H1 (cell line): ENCODE measurements around the gene AP3B2. TPM values are rescaled to one million over a fixed set of nuclear protein-coding genes. Genes with fewer than 3 reads are reported as not detected.

Experiments
- CTCF ChIA-PET: fragments of 300-600 bp; sonication (Branson Sonifier 250); formaldehyde crosslinking; loops from one replicate; lab custom pipeline; 2021; ENCODE audit not compliant: partially characterized antibody; lab: Charles Lee
- POLR2A ChIA-PET: fragments of 300-600 bp; sonication (Branson Sonifier 250); formaldehyde crosslinking; loops from one replicate; lab custom pipeline; 2021; ENCODE audit warnings: inconsistent platforms; ENCODE audit not compliant: partially characterized antibody; lab: Charles Lee
- DNase-seq, 2 experiments: peaks; one replicate each; pipeline versions ENCODE4 v3.0.0 to v3.0.0-alpha.2; 2010 to 2022; ENCODE audit warnings: low spot score in 2 of 2, low read depth in 1 of 2, mixed read lengths in 1 of 2
- FAIRE-seq: peaks from 2 replicates; lab custom pipeline; 2011; peaks lifted over from hg19 to GRCh38; lab: Jason Lieb, UNC
- H2AFZ ChIP-seq: 2 replicates; pipeline ENCODE4 v1.8.1; 2012; ENCODE audit warnings: low read length, inconsistent platforms
- H2AK5ac ChIP-seq: 2 replicates; pipeline ENCODE4 v1.6.1; 2013; ENCODE audit warnings: low read depth, low read length
- H2BK120ac ChIP-seq: replicated peaks from 2 replicates; pipeline ENCODE3; 2013; ENCODE audit warnings: low read depth, low read length, inconsistent platforms
- H2BK12ac ChIP-seq: 2 replicates; pipeline ENCODE4 v1.6.1; 2013; ENCODE audit warnings: low read depth, low read length
- H2BK15ac ChIP-seq: 2 replicates; pipeline ENCODE4 v1.6.1; 2013; ENCODE audit warnings: low read length
- H2BK20ac ChIP-seq: 2 replicates; pipeline ENCODE4 v1.6.1; 2013; ENCODE audit warnings: low read length
- H2BK5ac ChIP-seq: 2 replicates; pipeline ENCODE4 v1.6.1; 2013; ENCODE audit warnings: low read depth, low read length
- H3K14ac ChIP-seq: 2 replicates; pipeline ENCODE4 v1.6.1; 2013; ENCODE audit warnings: inconsistent platforms; ENCODE audit not compliant: insufficient read length
- H3K18ac ChIP-seq: 2 replicates; pipeline ENCODE4 v1.6.1; 2013; ENCODE audit warnings: low read length; ENCODE audit errors: extremely low read depth
- H3K23ac ChIP-seq: 2 replicates; pipeline ENCODE4 v1.6.1; 2013; ENCODE audit warnings: inconsistent platforms; ENCODE audit not compliant: insufficient read length
- H3K23me2 ChIP-seq: 2 replicates; pipeline ENCODE4 v1.6.1; 2013; ENCODE audit warnings: low read depth, low read length
- H3K27ac ChIP-seq: 2 replicates; pipeline ENCODE4 v1.6.1; 2011; ENCODE audit warnings: low read depth, low read length, inconsistent platforms
- H3K27me3 ChIP-seq, 4 experiments: replicated peaks in 1 of 4; 1 replicate in 1 of 4; 2 replicates in 3 of 4; pipeline versions ENCODE4 v1.6.1 to v1.8.1; 2011 to 2013; ENCODE audit warnings: low read length in 3 of 4, mild to moderate bottlenecking in 3 of 4, inconsistent platforms in 2 of 4, mixed read lengths in 2 of 4, moderate library complexity in 1 of 4; ENCODE audit not compliant: control insufficient read depth in 3 of 4, insufficient read depth in 3 of 4; ENCODE audit errors: extremely low read depth in 1 of 4
- H3K36me3 ChIP-seq, 4 experiments: 2 replicates each; pipeline versions ENCODE4 v1.6.1 to v1.8.1; 2011 to 2013; ENCODE audit warnings: mild to moderate bottlenecking in 4 of 4, low read length in 3 of 4, moderate library complexity in 2 of 4, control low read depth in 1 of 4, inconsistent platforms in 1 of 4; ENCODE audit not compliant: insufficient read depth in 4 of 4, control insufficient read depth in 2 of 4
- H3K4ac ChIP-seq: replicated peaks from 2 replicates; pipeline ENCODE3; 2013; ENCODE audit warnings: low read length, low read depth, mixed read lengths, inconsistent platforms; ENCODE audit not compliant: insufficient read length
- H3K4me1 ChIP-seq, 4 experiments: replicated peaks in 1 of 4; 1 replicate in 1 of 4; 2 replicates in 3 of 4; pipeline versions ENCODE4 v1.6.1 to v1.8.1; 2011 to 2013; ENCODE audit warnings: low read length in 3 of 4, inconsistent platforms in 2 of 4, mixed read lengths in 1 of 4; ENCODE audit not compliant: insufficient read depth in 4 of 4, control insufficient read depth in 3 of 4
- H3K4me2 ChIP-seq, 2 experiments: 2 replicates each; pipeline versions ENCODE4 v1.6.1 to v1.8.1; 2011 to 2013; ENCODE audit warnings: low read depth in 2 of 2, low read length in 2 of 2, control low read depth in 1 of 2, inconsistent platforms in 1 of 2, mild to moderate bottlenecking in 1 of 2; ENCODE audit not compliant: insufficient read depth in 1 of 2
- H3K4me3 ChIP-seq, 4 experiments: fragments of 200-600, 300-600 bp in 1 of 4; sonication (generic), shearing (Covaris generic), sonication (Bioruptor Twin) in 1 of 4; 2 replicates each; pipeline versions ENCODE4 v1.5.1 to v1.8.1; 2011 to 2016; ENCODE audit warnings: low read length in 4 of 4, low read depth in 3 of 4, control low read depth in 2 of 4, inconsistent platforms in 2 of 4, mild to moderate bottlenecking in 2 of 4, mixed read lengths in 1 of 4, moderate library complexity in 1 of 4; ENCODE audit not compliant: insufficient read depth in 2 of 4; ENCODE audit errors: extremely low read depth in 1 of 4
- H3K56ac ChIP-seq: replicated peaks from 2 replicates; pipeline ENCODE3; 2013; ENCODE audit warnings: low read depth, mild to moderate bottlenecking, mixed read lengths, low read length, inconsistent platforms; ENCODE audit not compliant: insufficient read length
- H3K79me1 ChIP-seq: 2 replicates; pipeline ENCODE4 v1.6.1; 2013; ENCODE audit warnings: low read depth, low read length, control low read depth
- H3K79me2 ChIP-seq, 2 experiments: 2 replicates each; pipeline versions ENCODE4 v1.6.1 to v1.8.1; 2012 to 2013; ENCODE audit warnings: low read length in 2 of 2, mild to moderate bottlenecking in 2 of 2, inconsistent platforms in 1 of 2; ENCODE audit not compliant: insufficient read depth in 2 of 2, control insufficient read depth in 1 of 2
- H3K9ac ChIP-seq, 4 experiments: replicated peaks in 1 of 4; 1 replicate in 1 of 4; 2 replicates in 3 of 4; pipeline versions ENCODE4 v1.6.1 to v1.8.1; 2011 to 2013; ENCODE audit warnings: low read depth in 3 of 4, low read length in 3 of 4, control low read depth in 2 of 4, mild to moderate bottlenecking in 2 of 4, moderate library complexity in 2 of 4, inconsistent platforms in 1 of 4; ENCODE audit errors: extremely low read depth in 1 of 4
- H3K9me3 ChIP-seq, 2 experiments: 2 replicates each; pipeline versions ENCODE4 v1.6.1 to v1.8.1; 2012 to 2013; ENCODE audit warnings: mild to moderate bottlenecking in 2 of 2, moderate library complexity in 2 of 2, control low read depth in 1 of 2, inconsistent platforms in 1 of 2, low read depth in 1 of 2, low read length in 1 of 2, mixed read lengths in 1 of 2; ENCODE audit not compliant: insufficient read depth in 2 of 2
- H4K20me1 ChIP-seq, 2 experiments: replicated peaks in 1 of 2; 2 replicates each; pipeline versions ENCODE3 to v1.8.1; 2011 to 2013; ENCODE audit warnings: inconsistent platforms in 2 of 2, low read length in 2 of 2, mild to moderate bottlenecking in 1 of 2; ENCODE audit not compliant: insufficient read depth in 2 of 2, control insufficient read depth in 1 of 2
- H4K5ac ChIP-seq: 2 replicates; pipeline ENCODE4 v1.6.1; 2013; ENCODE audit warnings: low read length, low read depth, mixed read lengths, inconsistent platforms; ENCODE audit not compliant: insufficient read length
- H4K8ac ChIP-seq: 2 replicates; pipeline ENCODE4 v1.8.0; 2013; ENCODE audit warnings: mild to moderate bottlenecking, moderate library complexity, low read length, inconsistent platforms; ENCODE audit not compliant: insufficient read depth; ENCODE audit errors: extremely low read depth
- H4K91ac ChIP-seq: replicated peaks from 2 replicates; pipeline ENCODE3; 2013; ENCODE audit warnings: low read length, mixed read lengths, inconsistent platforms; ENCODE audit not compliant: insufficient read length
- ASH2L ChIP-seq: fragments of 200-600, 300-600 bp; sonication (generic); IDR thresholded peaks from one replicate; pipeline ENCODE4 v1.7.1; 2017; ENCODE audit warnings: low read length
- CTCF ChIP-seq, 3 experiments: IDR thresholded peaks; 1 replicate in 2 of 3; 2 replicates in 1 of 3; pipeline versions ENCODE4 v1.5.1 to v1.6.1; 2011; ENCODE audit warnings: low read length in 3 of 3, mild to moderate bottlenecking in 3 of 3, inconsistent platforms in 2 of 3, low read depth in 1 of 3, moderate library complexity in 1 of 3; ENCODE audit not compliant: insufficient read depth in 1 of 3; ENCODE audit errors: control extremely low read depth in 1 of 3
- HDAC6 ChIP-seq: IDR thresholded peaks from one replicate; pipeline ENCODE4 v1.7.1; 2012; ENCODE audit warnings: low read depth, mild to moderate bottlenecking, inconsistent platforms, low read length, moderate library complexity
- RAD21 ChIP-seq, 2 experiments: IDR thresholded peaks in 1 of 2; conservative IDR thresholded peaks in 1 of 2; 2 replicates each; pipeline ENCODE4 v1.6.1; 2011; ENCODE audit warnings: low read depth in 2 of 2, low read length in 2 of 2, improper control_type of control experiment in 1 of 2, inconsistent platforms in 1 of 2, mild to moderate bottlenecking in 1 of 2, moderate library complexity in 1 of 2
- SIX5 ChIP-seq: IDR thresholded peaks from 2 replicates; pipeline ENCODE4 v1.6.1; 2011; ENCODE audit warnings: mild to moderate bottlenecking, low read depth, low read length
- WGBS, 2 experiments: shearing (Covaris generic) in 1 of 2; methylation state at CpG; one replicate each; pipeline versions ENCODE4 v1.1.6 to v1.1.7; 2013 to 2015; ENCODE audit warnings: low lambda C conversion rate in 2 of 2, mixed read lengths in 2 of 2, inconsistent platforms in 1 of 2, low coverage in 1 of 2, missing lambda C conversion rate in 1 of 2; ENCODE audit not compliant: insufficient replicate concordance in 2 of 2, insufficient coverage in 1 of 2, insufficient read length in 1 of 2; ENCODE audit errors: extremely low coverage in 1 of 2, missing lambda C conversion rate in 1 of 2; 5-methylcytosine and 5-hydroxymethylcytosine counted together
- polyA plus RNA-seq, 7 experiments: library from polyadenylated mRNA; depleted of rRNA in 3 of 7; stranded (reverse) in 5 of 7; unstranded in 2 of 7; fragments of >200 nt in 5 of 7; fragments of 200-250 nt in 2 of 7; gene quantifications; 1 replicate in 5 of 7; 2 replicates in 1 of 7; 4 replicates in 1 of 7; pipeline versions ENCODE4 v1.2.1 to v1.2.3, GENCODE V29; 2011 to 2013; ENCODE audit warnings: missing spikeins in 2 of 7, mixed read lengths in 2 of 7
- total RNA-seq: library from RNA; stranded (reverse); fragmentation: NEBNext Ultra II Directional; extraction: Animal tissue kit (Norgen Biotek cat#: 25700); gene quantifications from 2 replicates; pipeline ENCODE4 v1.2.1, GENCODE V29; 2021

The AP3B2 gene
- total and polyA plus RNA-seq, 2 of the 8 experiments (the other 6 are each of a cell fraction or from before 2014, with no cell fraction given) = 21.8 to 25.7 TPM

DNA sequence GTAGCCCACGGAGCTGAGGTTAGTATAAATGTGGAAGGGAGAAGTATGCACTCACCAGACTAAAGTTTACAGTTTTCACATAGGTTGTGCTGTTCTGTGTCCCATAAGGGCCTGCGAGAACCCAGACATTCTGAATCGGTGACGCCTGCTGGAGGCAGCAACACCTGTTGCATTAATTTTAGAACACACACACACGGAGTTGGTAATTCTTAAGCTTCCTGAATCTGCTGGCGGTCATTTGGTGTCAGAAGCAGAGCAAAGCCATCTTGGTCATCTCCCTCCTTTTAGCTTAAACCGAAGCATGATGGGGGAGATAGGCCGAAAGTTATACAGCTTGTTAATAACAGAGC, 41.1 kb upstream of the AP3B2 start:
- H3K79me1 ChIP-seq = peaks cover 6% of the 10 kb centered on the region; the same call in 1 of the 2 replicates
- H3K4ac ChIP-seq = no peak overlapping the region
- WGBS, 2 experiments = 9% methylated on average over 8 of the region's 8 CpGs; no CpG with 5 or more reads in 1 of the 2 experiments
- peak overlapping the region; percentile 72 to 86 (median 83) for H3K4me3 ChIP-seq
- H2AK5ac ChIP-seq = no peak overlapping the region
- no peak overlapping the region for H2BK15ac ChIP-seq
- H3K4me2 ChIP-seq = peak overlapping the region; percentile 89
- no peak overlapping the region; the same call in 1 of the 2 replicates for H3K18ac ChIP-seq
- H4K91ac ChIP-seq = no peak overlapping the region
- H3K23me2 ChIP-seq = peaks cover 6% of the 10 kb centered on the region; the same call in 1 of the 2 replicates
- H3K9ac ChIP-seq = peak overlapping the region in 3 of 4 experiments; percentile 31 to 61 (median 60); a peak in 5 of 7 replicates
- peaks cover 2 to 16% (median 8%) of the 10 kb centered on the region in 4 experiments; a peak in 6 of 8 replicates for H3K36me3 ChIP-seq
- no peaks in the 10 kb centered on the region for H3K9me3 ChIP-seq
- H4K5ac ChIP-seq = no peak overlapping the region
- H2AFZ ChIP-seq = peak overlapping the region; percentile 83
- peaks cover 4 to 29% of the 10 kb centered on the region in 2 experiments; a peak in 3 of 4 replicates for H3K79me2 ChIP-seq
- no peak overlapping the region for H2BK20ac ChIP-seq
- TF ChIP-seq ASH2L = no peak
- no peak for TF ChIP-seq HDAC6
- peak in 1 of 3 experiments; percentile 4; a peak in 1 of 4 replicates for TF ChIP-seq CTCF (IDR thresholded peaks at IDR 0.05; ENCODE audit: control extremely low read depth in 1 of 3, insufficient read depth in 1 of 3, low read depth in 1 of 3, low read length in 3 of 3)
- TF ChIP-seq RAD21 (IDR thresholded peaks at IDR 0.05 in 1 of 2, conservative IDR thresholded peaks at IDR 0.05 in 1 of 2; ENCODE audit: low read depth in 2 of 2, low read length in 2 of 2) = 0 out of 4 replicates have a peak, but pooled peaks of 1 of the 2 experiments have one; percentile 6
- TF ChIP-seq SIX5 = no peak
- no peak overlapping the region for H2BK5ac ChIP-seq
- H2BK120ac ChIP-seq = no peak overlapping the region
- no peak overlapping the region for H2BK12ac ChIP-seq
- H3K14ac ChIP-seq = no peak overlapping the region
- H3K27ac ChIP-seq = no peak overlapping the region
- DNase-seq (no peak), FAIRE-seq (no peak)
- H4K8ac ChIP-seq = 0 out of 2 replicates have a peak overlapping the region, but pooled peaks have one; percentile 57
- no peaks in the 10 kb centered on the region for H3K27me3 ChIP-seq
- H4K20me1 ChIP-seq = peaks cover 0 to 5% of the 10 kb centered on the region in 2 experiments
- POLR2A ChIA-PET = interaction anchor here (1.0 to 3.4 kb wide), 9 partner anchors 8 to 215 kb away, joined by 3 to 25 read pairs (median 4); partner anchors contain the start of gene AP3B2
- CTCF ChIA-PET = interaction anchor here (0.6 to 2.4 kb wide), 11 partner anchors 8 to 262 kb away, joined by 3 to 8 read pairs (median 3); no protein-coding TSS in a partner anchor
- H3K23ac ChIP-seq = no peak overlapping the region
- H3K4me1 ChIP-seq = peaks cover 0 to 5% (median 2%) of the 10 kb centered on the region in 4 experiments; a peak in 3 of 7 replicates
- H3K56ac ChIP-seq = no peak overlapping the region
